Activated T-helper 2 cell treated with anti-CD3 and anti-CD28 coated beads, Interferon-gamma antibody, Interleukin-2, Interleukin-4, amounts not matched to agents 10 μg/mL and 5 μg/mL and 100 μg/mL, durations not matched to agents 14 hours and 24 hours and 36 hours (primary cell): ENCODE results near the gene PLXDC2. TPM values are rescaled to one million over a fixed set of nuclear protein-coding genes. Genes with fewer than 3 reads are reported as not detected.

Experiments used
- DNase-seq: peaks from one replicate; pipeline ENCODE4 v3.0.0; 2021; ENCODE audit warnings: low spot score
- H3K27ac Mint-ChIP-seq: one replicate; pipeline ENCODE4 v1.8.0; 2021; ENCODE audit warnings: mixed read lengths
- H3K27me3 Mint-ChIP-seq: one replicate; pipeline ENCODE4 v1.8.0; 2021; ENCODE audit warnings: low read depth, mixed read lengths
- H3K36me3 Mint-ChIP-seq: one replicate; pipeline ENCODE4 v1.8.0; 2021; ENCODE audit warnings: low read depth, mixed read lengths
- H3K4me1 Mint-ChIP-seq: one replicate; pipeline ENCODE4 v1.8.0; 2021; ENCODE audit warnings: low read depth, mixed read lengths
- H3K4me3 Mint-ChIP-seq: one replicate; pipeline ENCODE4 v1.8.0; 2021; ENCODE audit warnings: low read depth, mild to moderate bottlenecking, moderate library complexity, mixed read lengths
- H3K9me3 Mint-ChIP-seq: one replicate; pipeline ENCODE4 v1.8.0; 2021; ENCODE audit warnings: mixed read lengths
- intact Hi-C: fragments of 100-400 bp; cut with micrococcal nuclease; formaldehyde crosslinking; loops from one replicate; pipeline ENCODE4 v1.15.1; 2023
- total RNA-seq: library from RNA; stranded (reverse); gene quantifications from 2 replicates; pipeline ENCODE4 v1.2.3, GENCODE V29; 2022

The PLXDC2 gene
- total RNA-seq, 1 donor from 2014 or later = not detected

DNA sequence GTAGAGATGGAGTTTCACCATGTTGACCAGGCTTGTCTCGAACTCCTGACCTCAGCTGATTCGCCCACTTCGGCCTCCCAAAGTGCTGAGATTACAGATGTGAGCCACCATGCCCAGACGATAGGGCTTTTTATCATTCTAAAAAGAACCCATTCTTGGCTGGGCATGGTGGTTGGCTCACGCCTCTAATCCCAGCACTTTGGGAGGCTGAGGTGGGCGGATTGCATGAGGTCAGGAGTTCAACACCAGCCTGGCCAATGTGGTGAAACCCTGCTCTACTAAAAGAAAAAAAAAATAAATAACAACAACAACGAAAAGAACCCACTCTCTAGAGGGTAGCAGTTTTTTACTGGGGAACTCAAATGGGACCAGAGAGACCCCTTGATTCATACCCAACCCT, 112.7 kb downstream of the PLXDC2 start:
- Mint-ChIP-seq H3K4me3 (no peak overlapping the region), H3K36me3 (no peaks in the 10 kb centered on the region), H3K27me3 (no peaks in the 10 kb centered on the region), H3K9me3 (peaks cover 36% of the 10 kb centered on the region), H3K4me1 (no peaks in the 10 kb centered on the region), H3K27ac (no peak overlapping the region)
- DNase-seq = no peak
- intact Hi-C loops = no loop called here

DNA sequence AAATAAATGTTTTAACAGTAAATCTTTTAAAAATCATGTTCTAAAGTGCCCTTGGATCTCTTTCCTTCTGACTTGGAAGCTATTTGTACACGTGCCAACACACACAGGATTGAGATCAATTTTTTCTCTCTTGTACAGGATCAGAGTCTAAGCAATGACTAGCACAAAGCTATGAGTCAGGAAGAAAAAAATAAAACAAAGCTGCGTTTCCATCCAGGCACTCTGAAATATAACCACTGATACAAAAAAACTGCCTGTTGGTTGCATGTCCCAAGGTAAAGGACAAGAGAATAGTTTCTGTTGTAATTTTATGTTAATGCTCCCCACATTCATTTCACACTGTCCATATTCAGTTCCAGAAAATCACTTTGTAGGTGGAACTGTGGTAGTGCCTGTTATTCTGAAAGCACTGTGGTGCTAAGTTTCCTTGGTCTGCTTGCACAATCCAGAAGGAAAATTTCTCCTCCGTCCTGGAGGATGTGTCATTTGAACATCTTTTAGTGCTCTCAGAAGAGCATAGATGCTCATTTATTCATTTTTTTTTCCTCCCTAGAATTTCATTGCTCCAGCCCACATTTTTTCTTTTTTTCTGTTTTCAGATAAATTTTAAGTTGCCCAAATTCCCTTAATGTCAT, 113.4 kb downstream of the PLXDC2 start:
- no peaks in the 10 kb centered on the region for H3K36me3 Mint-ChIP-seq
- intact Hi-C loops = no loop called here

GRCh38 chr10:19930936-19931893, 115.0 kb downstream of the PLXDC2 start:
- Mint-ChIP-seq H3K36me3 (no peaks in the 10 kb centered on the region), H3K4me1 (no peaks in the 10 kb centered on the region), H3K4me3 (no peak overlapping the region), H3K27ac (no peak overlapping the region), H3K9me3 (peaks cover 34% of the 10 kb centered on the region), H3K27me3 (no peaks in the 10 kb centered on the region)
- intact Hi-C loops = no loop called here
- DNase-seq = no peak

More for the DNA sequence above, 113.4 kb downstream of the PLXDC2 start:
- Mint-ChIP-seq H3K9me3 (peaks cover 31% of the 10 kb centered on the region), H3K27ac (no peak overlapping the region), H3K27me3 (no peaks in the 10 kb centered on the region), H3K4me1 (no peaks in the 10 kb centered on the region), H3K4me3 (no peak overlapping the region)
- no peak for DNase-seq

DNA sequence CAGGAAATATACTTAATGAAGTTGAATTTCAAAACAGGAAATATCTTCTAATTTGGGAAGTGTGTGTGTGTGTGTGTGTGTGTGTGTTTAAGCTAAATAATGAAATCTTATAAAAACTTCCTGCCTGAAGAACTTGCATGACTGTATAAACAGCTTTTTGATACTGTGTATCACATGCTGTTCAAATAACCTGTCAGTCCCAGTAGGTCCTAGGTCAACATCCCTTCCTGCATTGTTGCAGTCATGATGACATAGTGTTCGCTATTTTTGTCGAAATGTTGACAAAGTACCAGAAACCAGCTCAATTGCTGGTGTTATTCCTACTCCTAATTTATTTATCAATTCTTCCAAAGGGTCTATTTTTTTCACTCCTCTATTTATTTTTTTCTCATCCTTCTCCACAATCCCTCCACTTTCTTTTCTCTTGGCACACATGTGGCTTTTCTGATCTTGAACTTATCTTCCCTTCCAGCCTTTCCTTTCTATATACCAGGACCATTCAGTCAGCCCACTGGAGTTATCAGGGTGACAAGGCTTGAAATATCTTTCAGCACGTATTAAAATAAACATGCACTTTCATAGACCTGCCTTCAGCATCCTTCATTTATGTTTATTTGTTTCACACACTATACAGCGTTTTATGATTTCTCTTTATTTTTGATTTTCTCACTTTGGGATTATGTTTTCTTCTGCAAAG, 115.8 kb downstream of the PLXDC2 start:
- no peaks in the 10 kb centered on the region for H3K4me1 Mint-ChIP-seq
- no peaks in the 10 kb centered on the region for H3K36me3 Mint-ChIP-seq
- no peak overlapping the region for H3K4me3 Mint-ChIP-seq
- intact Hi-C loops = no loop called here
- no peak overlapping the region for H3K27ac Mint-ChIP-seq
- DNase-seq = no peak
- H3K27me3 Mint-ChIP-seq = no peaks in the 10 kb centered on the region
- H3K9me3 Mint-ChIP-seq = peaks cover 37% of the 10 kb centered on the region

- DNase-seq = no peak
- Mint-ChIP-seq H3K27me3 (no peaks in the 10 kb centered on the region), H3K9me3 (peaks cover 36% of the 10 kb centered on the region), H3K27ac (no peak overlapping the region), H3K36me3 (no peaks in the 10 kb centered on the region), H3K4me3 (no peak overlapping the region), H3K4me1 (no peaks in the 10 kb centered on the region)
- intact Hi-C loops = no loop called here
Measured at GRCh38 chr10:19932806-19933371, 116.7 kb downstream of the PLXDC2 start.

- H3K27ac Mint-ChIP-seq = no peak overlapping the region
- peaks cover 41% of the 10 kb centered on the region for H3K9me3 Mint-ChIP-seq
- H3K4me1 Mint-ChIP-seq = no peaks in the 10 kb centered on the region
- intact Hi-C loops = no loop called here
- H3K36me3 Mint-ChIP-seq = no peaks in the 10 kb centered on the region
- H3K4me3 Mint-ChIP-seq = no peak overlapping the region
- H3K27me3 Mint-ChIP-seq = no peaks in the 10 kb centered on the region
- DNase-seq = no peak
Measured at GRCh38 chr10:19933772-19934171, 117.5 kb downstream of the PLXDC2 start.

- Mint-ChIP-seq H3K4me1 (no peaks in the 10 kb centered on the region), H3K27ac (no peak overlapping the region), H3K36me3 (no peaks in the 10 kb centered on the region), H3K27me3 (no peaks in the 10 kb centered on the region), H3K9me3 (peaks cover 38% of the 10 kb centered on the region), H3K4me3 (no peak overlapping the region)
- no peak for DNase-seq
- intact Hi-C loops = no loop called here
Measured at GRCh38 chr10:19935176-19935575, 118.9 kb downstream of the PLXDC2 start.

- intact Hi-C loops = no loop called here
- H3K4me1 Mint-ChIP-seq = no peaks in the 10 kb centered on the region
- H3K27ac Mint-ChIP-seq = no peak overlapping the region
Measured at GRCh38 chr10:19936289-19936688, 120.1 kb downstream of the PLXDC2 start.

GRCh38 chr10:19937989-19938388, 121.8 kb downstream of the PLXDC2 start:
- Mint-ChIP-seq H3K27me3 (no peaks in the 10 kb centered on the region), H3K27ac (no peak overlapping the region), H3K4me1 (no peaks in the 10 kb centered on the region), H3K36me3 (no peaks in the 10 kb centered on the region), H3K9me3 (peaks cover 25% of the 10 kb centered on the region), H3K4me3 (no peak overlapping the region)
- DNase-seq = no peak
- intact Hi-C loops = no loop called here

More at GRCh38 chr10:19936289-19936688, 120.1 kb downstream of the PLXDC2 start:
- no peaks in the 10 kb centered on the region for H3K27me3 Mint-ChIP-seq
- H3K36me3 Mint-ChIP-seq = no peaks in the 10 kb centered on the region
- H3K4me3 Mint-ChIP-seq = no peak overlapping the region
- peaks cover 33% of the 10 kb centered on the region for H3K9me3 Mint-ChIP-seq
- DNase-seq = no peak

GRCh38 chr10:19941206-19941880, 125.1 kb downstream of the PLXDC2 start:
- no peak for DNase-seq
- Mint-ChIP-seq H3K27ac (no peak overlapping the region), H3K4me1 (no peaks in the 10 kb centered on the region), H3K36me3 (no peaks in the 10 kb centered on the region), H3K4me3 (no peak overlapping the region), H3K27me3 (no peaks in the 10 kb centered on the region), H3K9me3 (peaks cover 26% of the 10 kb centered on the region)
- intact Hi-C loops = no loop called here

DNA sequence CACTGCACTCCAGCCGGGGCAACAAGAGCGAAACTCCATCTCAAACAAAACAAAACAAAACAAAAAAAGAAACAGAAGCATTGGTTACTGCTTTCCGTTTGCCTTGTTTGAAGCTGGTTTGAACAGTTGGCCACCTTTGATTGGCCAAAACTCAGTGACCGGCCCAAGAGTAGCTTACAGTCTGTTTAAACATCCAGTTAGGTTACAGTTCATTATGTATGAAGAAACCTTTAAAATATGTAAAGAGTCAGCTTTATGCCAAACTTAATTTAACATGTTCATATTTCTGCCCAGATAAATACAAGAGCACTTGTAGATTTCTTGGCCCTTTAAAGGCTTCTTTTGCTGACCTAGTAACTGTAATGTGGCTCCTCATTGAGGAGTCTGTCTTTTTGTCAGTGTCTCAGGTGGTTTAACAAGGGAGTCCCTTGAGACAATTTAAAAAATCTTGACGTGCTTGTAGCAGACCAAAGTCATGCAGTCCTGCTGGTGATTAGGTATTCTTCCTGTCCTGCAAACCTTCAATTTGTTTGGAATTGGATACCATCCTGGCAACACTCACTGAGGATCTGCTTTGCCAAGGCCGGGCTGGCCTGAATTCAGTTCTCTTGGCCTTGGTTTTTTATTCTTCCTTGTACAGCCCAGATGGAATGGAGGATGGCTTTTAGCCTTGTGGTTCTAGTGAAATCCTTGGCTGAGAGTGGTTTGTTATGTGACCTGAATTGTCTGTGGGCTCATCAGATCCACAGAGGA, 128.9 kb downstream of the PLXDC2 start:
- no peaks in the 10 kb centered on the region for H3K4me1 Mint-ChIP-seq
- H3K27me3 Mint-ChIP-seq = no peaks in the 10 kb centered on the region
- no peaks in the 10 kb centered on the region for H3K36me3 Mint-ChIP-seq
- H3K27ac Mint-ChIP-seq = no peak overlapping the region
- no peak for DNase-seq
- H3K9me3 Mint-ChIP-seq = peaks cover 8% of the 10 kb centered on the region
- H3K4me3 Mint-ChIP-seq = no peak overlapping the region
- intact Hi-C loops = no loop called here

GRCh38 chr10:19946245-19946644, 130.0 kb downstream of the PLXDC2 start:
- no peak for DNase-seq
- intact Hi-C loops = no loop called here
- peaks cover 8% of the 10 kb centered on the region for H3K9me3 Mint-ChIP-seq
- H3K4me3 Mint-ChIP-seq = no peak overlapping the region
- no peak overlapping the region for H3K27ac Mint-ChIP-seq
- no peaks in the 10 kb centered on the region for H3K36me3 Mint-ChIP-seq
- H3K4me1 Mint-ChIP-seq = no peaks in the 10 kb centered on the region
- H3K27me3 Mint-ChIP-seq = no peaks in the 10 kb centered on the region
